ENCODE results near the gene FGD3. TPM values are rescaled to one million over a fixed set of nuclear protein-coding genes. Genes with fewer than 3 reads are reported as not detected.
A peak's percentile ranks its signal among the peaks of the same experiment; 100 is the strongest.

FGD3 gene
- total RNA-seq, 2 experiments from 2014 or later, result 91.0 to 95.7 TPM

DNA sequence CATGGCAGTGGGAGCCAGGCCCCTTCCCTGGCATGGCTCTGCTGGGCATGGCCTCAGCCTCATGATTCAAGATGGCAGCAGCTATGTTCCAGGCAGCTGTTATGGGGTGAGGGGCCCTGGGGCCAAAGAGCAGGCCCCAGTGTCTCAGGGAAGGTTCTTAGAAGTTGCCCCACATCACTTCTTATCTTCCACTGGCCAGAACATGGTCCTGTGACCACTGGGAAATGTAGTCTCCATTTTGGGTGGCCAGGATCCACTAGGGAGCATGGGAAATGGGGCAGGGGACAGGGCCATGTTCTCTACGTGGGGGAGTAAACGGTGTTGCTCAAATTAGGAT lies 129.4 kb downstream of the FGD3 start:
- peaks cover 74% of the 10 kb centered on the region for H3K36me3 ChIP-seq (ENCODE audit: insufficient read depth, low read length)

DNA sequence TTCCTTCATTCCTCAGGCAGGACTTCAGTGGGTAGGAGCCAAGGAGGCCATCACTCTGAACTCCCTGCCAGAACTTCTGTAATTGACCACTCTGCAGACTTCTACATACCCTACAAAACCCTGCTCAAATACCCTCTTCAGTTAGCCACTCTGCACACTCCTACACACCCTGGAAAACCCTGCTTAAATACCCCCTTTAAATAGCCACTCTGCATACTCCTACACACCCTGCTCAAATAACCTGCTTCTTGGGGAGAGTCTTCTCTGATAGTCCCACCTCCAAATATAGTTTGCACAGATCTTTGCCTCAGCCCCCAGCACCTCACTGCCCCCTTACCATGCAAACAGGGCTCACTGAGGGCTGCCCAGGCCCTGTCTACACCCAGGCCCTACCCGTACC lies 130.0 kb downstream of the FGD3 start:
- Mint-ChIP-seq H3K36me3 (ENCODE audit: low read depth) (peaks cover 85% of the 10 kb centered on the region), H3K4me3 (no peak overlapping the region), H3K27ac (peak overlapping the region; percentile 68), H3K27me3 (no peaks in the 10 kb centered on the region), H3K4me1 (ENCODE audit: low read depth) (peaks cover 54% of the 10 kb centered on the region), H3K9me3 (no peaks in the 10 kb centered on the region)
- peaks cover 62% of the 10 kb centered on the region for H3K4me1 ChIP-seq (ENCODE audit: insufficient read depth, low read length)
- H3K27ac ChIP-seq (ENCODE audit: low read depth in 1 of 2, low read length in 2 of 2), result peak overlapping the region in 1 of 2 donors; percentile 21
- ChIA-PET POLR2A (interaction anchor here (0.8 to 2.8 kb wide), 3 partner anchors 9 to 36 kb away, joined by 3 to 8 read pairs (median 3); no protein-coding TSS in a partner anchor), CTCF (no interaction called here)
- peaks cover 72% of the 10 kb centered on the region for H3K36me3 ChIP-seq (ENCODE audit: insufficient read depth, low read length)
- TF ChIP-seq, protein P1, sequence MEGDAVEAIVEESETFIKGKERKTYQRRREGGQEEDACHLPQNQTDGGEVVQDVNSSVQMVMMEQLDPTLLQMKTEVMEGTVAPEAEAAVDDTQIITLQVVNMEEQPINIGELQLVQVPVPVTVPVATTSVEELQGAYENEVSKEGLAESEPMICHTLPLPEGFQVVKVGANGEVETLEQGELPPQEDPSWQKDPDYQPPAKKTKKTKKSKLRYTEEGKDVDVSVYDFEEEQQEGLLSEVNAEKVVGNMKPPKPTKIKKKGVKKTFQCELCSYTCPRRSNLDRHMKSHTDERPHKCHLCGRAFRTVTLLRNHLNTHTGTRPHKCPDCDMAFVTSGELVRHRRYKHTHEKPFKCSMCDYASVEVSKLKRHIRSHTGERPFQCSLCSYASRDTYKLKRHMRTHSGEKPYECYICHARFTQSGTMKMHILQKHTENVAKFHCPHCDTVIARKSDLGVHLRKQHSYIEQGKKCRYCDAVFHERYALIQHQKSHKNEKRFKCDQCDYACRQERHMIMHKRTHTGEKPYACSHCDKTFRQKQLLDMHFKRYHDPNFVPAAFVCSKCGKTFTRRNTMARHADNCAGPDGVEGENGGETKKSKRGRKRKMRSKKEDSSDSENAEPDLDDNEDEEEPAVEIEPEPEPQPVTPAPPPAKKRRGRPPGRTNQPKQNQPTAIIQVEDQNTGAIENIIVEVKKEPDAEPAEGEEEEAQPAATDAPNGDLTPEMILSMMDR (IDR thresholded peaks at IDR 0.05), result no peak
- intact Hi-C loops (cut with DNase I, micrococcal nuclease), result no loop called here
- H3K27me3 ChIP-seq (ENCODE audit: control insufficient read depth in 1 of 2, insufficient read depth in 2 of 2, low read length in 2 of 2), result no peaks in the 10 kb centered on the region
- H3K4me3 ChIP-seq (ENCODE audit: low read length), result no peak overlapping the region
- H3K9me3 ChIP-seq (ENCODE audit: control insufficient read depth in 1 of 2, insufficient read depth in 1 of 2, low read length in 2 of 2), result no peaks in the 10 kb centered on the region
- ATAC-seq (ENCODE audit: poor library complexity), result no peak
- no peak for DNase-seq

More for the DNA sequence above, 129.4 kb downstream of the FGD3 start:
- Mint-ChIP-seq H3K27ac (peak overlapping the region; percentile 68), H3K27me3 (no peaks in the 10 kb centered on the region), H3K4me3 (no peak overlapping the region), H3K9me3 (no peaks in the 10 kb centered on the region), H3K36me3 (ENCODE audit: low read depth) (peaks cover 84% of the 10 kb centered on the region), H3K4me1 (ENCODE audit: low read depth) (peaks cover 56% of the 10 kb centered on the region)
- no peaks in the 10 kb centered on the region for H3K27me3 ChIP-seq (ENCODE audit: control insufficient read depth in 1 of 2, insufficient read depth in 2 of 2, low read length in 2 of 2)
- ATAC-seq (ENCODE audit: poor library complexity) (no peak), DNase-seq (no peak)
- POLR2A ChIA-PET, result interaction anchor here (0.8 to 2.8 kb wide), 4 partner anchors 9 to 49 kb away, joined by 3 to 8 read pairs (median 4); no protein-coding TSS in a partner anchor
- no peak overlapping the region for H3K4me3 ChIP-seq (ENCODE audit: low read length)
- peak overlapping the region in 1 of 2 donors; percentile 43 for H3K27ac ChIP-seq (ENCODE audit: low read depth in 1 of 2, low read length in 2 of 2)
- H3K4me1 ChIP-seq (ENCODE audit: insufficient read depth, low read length), result peaks cover 62% of the 10 kb centered on the region
- TF ChIP-seq, protein P1 (IDR thresholded peaks at IDR 0.05), result no peak
- CTCF ChIA-PET, result no interaction called here
- intact Hi-C loops (cut with DNase I, micrococcal nuclease), result no loop called here
- no peaks in the 10 kb centered on the region for H3K9me3 ChIP-seq (ENCODE audit: control insufficient read depth in 1 of 2, insufficient read depth in 1 of 2, low read length in 2 of 2)

DNA sequence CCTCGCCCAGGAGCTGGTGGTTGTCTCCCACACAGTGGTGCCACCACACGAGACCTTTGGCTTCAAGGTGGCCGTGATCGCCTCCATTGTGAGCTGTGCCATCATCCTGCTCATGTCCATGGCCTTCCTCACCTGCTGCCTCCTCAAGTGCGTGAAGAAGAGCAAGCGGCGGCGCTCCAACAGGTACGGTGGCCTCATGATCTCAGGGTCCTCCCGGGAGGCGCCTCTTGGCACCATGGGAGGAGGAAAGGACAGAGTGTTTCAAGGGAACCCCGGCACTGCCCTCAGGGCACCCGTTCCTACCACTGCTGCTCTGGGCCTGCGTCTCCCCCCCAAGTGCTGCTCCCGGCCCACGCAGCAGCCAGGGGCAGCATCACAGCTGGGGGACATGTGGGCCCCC lies 130.5 kb downstream of the FGD3 start:
- DNase-seq (no peak), ATAC-seq (ENCODE audit: poor library complexity) (no peak)
- no peak overlapping the region for H3K4me3 ChIP-seq (ENCODE audit: low read length)
- ChIA-PET CTCF (no interaction called here), POLR2A (no interaction called here)
- Mint-ChIP-seq H3K36me3 (ENCODE audit: low read depth) (peaks cover 85% of the 10 kb centered on the region), H3K4me3 (no peak overlapping the region), H3K9me3 (no peaks in the 10 kb centered on the region), H3K4me1 (ENCODE audit: low read depth) (peaks cover 49% of the 10 kb centered on the region), H3K27ac (peak overlapping the region; percentile 68), H3K27me3 (no peaks in the 10 kb centered on the region)
- peak overlapping the region in 1 of 2 donors; percentile 21 for H3K27ac ChIP-seq (ENCODE audit: low read depth in 1 of 2, low read length in 2 of 2)
- no peaks in the 10 kb centered on the region for H3K27me3 ChIP-seq (ENCODE audit: control insufficient read depth in 1 of 2, insufficient read depth in 2 of 2, low read length in 2 of 2)
- peaks cover 69% of the 10 kb centered on the region for H3K36me3 ChIP-seq (ENCODE audit: insufficient read depth, low read length)
- intact Hi-C loops (cut with DNase I, micrococcal nuclease), result no loop called here
- peaks cover 62% of the 10 kb centered on the region for H3K4me1 ChIP-seq (ENCODE audit: insufficient read depth, low read length)
- TF ChIP-seq, protein P1 (IDR thresholded peaks at IDR 0.05), result no peak
- no peaks in the 10 kb centered on the region for H3K9me3 ChIP-seq (ENCODE audit: control insufficient read depth in 1 of 2, insufficient read depth in 1 of 2, low read length in 2 of 2)
